Neural progenitor cell (in vitro differentiated cells): ENCODE results near the gene PRKAB2. TPM values are rescaled to one million over a fixed set of nuclear protein-coding genes. Genes with fewer than 3 reads are reported as not detected.

ENCODE experiments used
- DNase-seq: peaks from one replicate; pipeline ENCODE4 v3.0.0-alpha.2; 2016; ENCODE audit warnings: low spot score
- H2AFZ ChIP-seq: fragments of 200-600 bp; sonication (generic); replicated peaks from 2 replicates; pipeline ENCODE4 v1.6.1; 2016; ENCODE audit warnings: antibody characterized with exemption
- H3F3A ChIP-seq: fragments of 200-600 bp; sonication (generic); 2 replicates; pipeline ENCODE4 v1.6.1; 2016; ENCODE audit warnings: antibody characterized with exemption, low read depth
- H3K27ac ChIP-seq: fragments of 200-600 bp; sonication (generic); 2 replicates; pipeline ENCODE4 v1.5.1; 2016; ENCODE audit warnings: mild to moderate bottlenecking
- H3K27me3 ChIP-seq: fragments of 200-600 bp; sonication (generic); 2 replicates; pipeline ENCODE4 v1.6.1; 2016; ENCODE audit warnings: mild to moderate bottlenecking, moderate library complexity
- H3K36me3 ChIP-seq: fragments of 200-600 bp; sonication (generic); 2 replicates; pipeline ENCODE4 v1.5.1; 2016
- H3K4me1 ChIP-seq: fragments of 200-600 bp; sonication (generic); 2 replicates; pipeline ENCODE4 v1.6.1; 2016; ENCODE audit warnings: mixed run types
- H3K4me2 ChIP-seq: fragments of 200-600 bp; sonication (generic); 2 replicates; pipeline ENCODE4 v1.6.1; 2016
- H3K4me3 ChIP-seq: fragments of 200-600 bp; sonication (generic); 2 replicates; pipeline ENCODE4 v1.5.1; 2016
- H3K79me2 ChIP-seq: fragments of 200-600 bp; sonication (generic); 2 replicates; pipeline ENCODE4 v1.6.1; 2016; ENCODE audit warnings: low read depth
- H3K9ac ChIP-seq: fragments of 200-600 bp; sonication (generic); 2 replicates; pipeline ENCODE4 v1.6.1; 2016
- H3K9me3 ChIP-seq: fragments of 200-600 bp; sonication (generic); 2 replicates; pipeline ENCODE4 v1.5.1; 2016; ENCODE audit warnings: low read depth
- H4K20me1 ChIP-seq: fragments of 200-600 bp; sonication (generic); 2 replicates; pipeline ENCODE4 v1.6.1; 2016; ENCODE audit warnings: low read depth
- H3K27ac Mint-ChIP-seq: 3 replicates; pipeline ENCODE4 v1.8.0; 2021; ENCODE audit warnings: mixed read lengths
- H3K27me3 Mint-ChIP-seq: 2 replicates; pipeline ENCODE4 v1.8.0; 2022; ENCODE audit warnings: low read depth, mild to moderate bottlenecking, inconsistent platforms, moderate library complexity, mixed read lengths; ENCODE audit not compliant: insufficient read depth
- H3K36me3 Mint-ChIP-seq: 3 replicates; pipeline ENCODE4 v1.8.0; 2021; ENCODE audit warnings: mixed read lengths
- H3K4me1 Mint-ChIP-seq: 3 replicates; pipeline ENCODE4 v1.8.0; 2021; ENCODE audit warnings: mixed read lengths
- H3K4me3 Mint-ChIP-seq: 3 replicates; pipeline ENCODE4 v1.8.0; 2021; ENCODE audit warnings: mild to moderate bottlenecking, moderate library complexity, mixed read lengths
- H3K9me3 Mint-ChIP-seq: 3 replicates; pipeline ENCODE4 v1.8.0; 2020; ENCODE audit warnings: mixed read lengths
- CTCF ChIP-seq: fragments of 200-600 bp; sonication (generic); IDR thresholded peaks from 2 replicates; pipeline ENCODE4 v1.5.1; 2017; ENCODE audit warnings: antibody characterized with exemption, mild to moderate bottlenecking
- EZH2 ChIP-seq: fragments of 200-600 bp; sonication (generic); IDR thresholded peaks from 2 replicates; pipeline ENCODE4 v1.6.1; 2017; ENCODE audit warnings: antibody characterized with exemption, mild to moderate bottlenecking, moderate library complexity
- EZH2phosphoT487 ChIP-seq: fragments of 200-600 bp; sonication (generic); IDR thresholded peaks from 2 replicates; pipeline ENCODE4 v1.6.1; 2017; ENCODE audit warnings: antibody characterized with exemption
- total RNA-seq: library from RNA; depleted of rRNA; stranded (reverse); fragments of >200 nt; gene quantifications from 2 replicates; pipeline ENCODE4 v1.2.3, GENCODE V29; 2015; ENCODE audit warnings: low replicate concordance

Gene PRKAB2
- total RNA-seq: 31.0 and 42.8 TPM in 2 replicates

- peak within 1 kb of the TSS; percentile 98 for H3K4me3 Mint-ChIP-seq
Observed at GRCh38 chr1:147172168-147173016, at the start of gene PRKAB2. Gene PRKAB2, minus strand, starts transcription at chr1:147172470. Its CDS starts 326 bp downstream, at chr1:147172144.

GRCh38 chr1:147218606-147219005 is 46.3 kb upstream of the PRKAB2 start:
- no peaks in the 10 kb centered on the region for H3K36me3 Mint-ChIP-seq
- Histone ChIP-seq H2AFZ (no peak overlapping the region), H3K27me3 (peaks cover under 1% of the 10 kb centered on the region), H3K36me3 (no peaks in the 10 kb centered on the region), H3F3A (no peaks in the 10 kb centered on the region), H4K20me1 (no peaks in the 10 kb centered on the region), H3K4me1 (no peaks in the 10 kb centered on the region), H3K4me2 (no peak overlapping the region), H3K79me2 (no peaks in the 10 kb centered on the region), H3K9ac (no peak overlapping the region), H3K9me3 (no peaks in the 10 kb centered on the region), H3K4me3 (no peak overlapping the region), H3K27ac (no peak overlapping the region)
- TF ChIP-seq EZH2phosphoT487 (no peak), CTCF (no peak), EZH2 (no peak)
- no peaks in the 10 kb centered on the region for H3K4me1 Mint-ChIP-seq
- DNase-seq: no peak
- no peak overlapping the region for H3K27ac Mint-ChIP-seq
- H3K4me3 Mint-ChIP-seq: no peak overlapping the region
- H3K9me3 Mint-ChIP-seq: no peaks in the 10 kb centered on the region
- H3K27me3 Mint-ChIP-seq: peaks cover 9% of the 10 kb centered on the region

More at GRCh38 chr1:147172168-147173016, at the start of gene PRKAB2:
- no peaks in the 10 kb centered on the region for H3K27me3 ChIP-seq
- H3K4me1 ChIP-seq: peaks cover 31% of the 10 kb centered on the region
- peak; percentile 97 for DNase-seq
- H3K36me3 ChIP-seq: no peaks in the 10 kb centered on the region
- peaks cover 58% of the 10 kb centered on the region for H3K79me2 ChIP-seq
- TF ChIP-seq EZH2 (peak; percentile 62), EZH2phosphoT487 (no peak), CTCF (peak; percentile 87)
- H2AFZ ChIP-seq: peak within 1 kb of the TSS; percentile 98
- peaks cover 4% of the 10 kb centered on the region for H4K20me1 ChIP-seq
- Mint-ChIP-seq H3K27me3 (peaks cover 7% of the 10 kb centered on the region), H3K36me3 (peaks cover 4% of the 10 kb centered on the region), H3K9me3 (peaks cover 2% of the 10 kb centered on the region), H3K27ac (peak within 1 kb of the TSS; percentile 98), H3K4me1 (peaks cover 25% of the 10 kb centered on the region)
- H3K9ac ChIP-seq: peak within 1 kb of the TSS; percentile 49
- peak within 1 kb of the TSS; percentile 91 for H3K4me3 ChIP-seq
- no peaks in the 10 kb centered on the region for H3K9me3 ChIP-seq
- H3K4me2 ChIP-seq: peak within 1 kb of the TSS; percentile 78
- H3F3A ChIP-seq: peaks cover 20% of the 10 kb centered on the region
- peak within 1 kb of the TSS; percentile 87 for H3K27ac ChIP-seq

GRCh38 chr1:147217141-147217540 is 44.9 kb upstream of the PRKAB2 start:
- peaks cover 3% of the 10 kb centered on the region for H3K4me1 ChIP-seq
- DNase-seq: no peak
- no peaks in the 10 kb centered on the region for H3K79me2 ChIP-seq
- H3K9me3 ChIP-seq: no peaks in the 10 kb centered on the region
- TF ChIP-seq EZH2phosphoT487 (no peak), EZH2 (no peak), CTCF (no peak)
- Mint-ChIP-seq H3K4me3 (no peak overlapping the region), H3K4me1 (no peaks in the 10 kb centered on the region), H3K27ac (no peak overlapping the region), H3K36me3 (no peaks in the 10 kb centered on the region), H3K27me3 (peaks cover 6% of the 10 kb centered on the region), H3K9me3 (no peaks in the 10 kb centered on the region)
- no peaks in the 10 kb centered on the region for H3K27me3 ChIP-seq
- H2AFZ ChIP-seq: no peak overlapping the region
- H4K20me1 ChIP-seq: no peaks in the 10 kb centered on the region
- H3K9ac ChIP-seq: no peak overlapping the region
- no peaks in the 10 kb centered on the region for H3F3A ChIP-seq
- no peaks in the 10 kb centered on the region for H3K36me3 ChIP-seq
- no peak overlapping the region for H3K27ac ChIP-seq
- no peak overlapping the region for H3K4me3 ChIP-seq
- H3K4me2 ChIP-seq: no peak overlapping the region
